HL-60 (cell line): ENCODE data around the gene RXFP3.

Experiments used
- DNase-seq, 2 experiments: peaks; one replicate each; pipeline ENCODE4 v3.0.0-alpha.2; 2010 to 2020; ENCODE audit warnings: low read depth in 1 of 2, low spot score in 1 of 2
- H3K27ac ChIP-seq: fragments of 250-450 bp; sonication (Bioruptor Pico); replicated peaks from 2 replicates; pipeline ENCODE4 v1.5.1; 2020; ENCODE audit warnings: mild to moderate bottlenecking, moderate library complexity
- H3K27me3 ChIP-seq: fragments of 250-450 bp; sonication (Bioruptor Pico); 2 replicates; pipeline ENCODE4 v1.5.1; 2021; ENCODE audit warnings: mild to moderate bottlenecking, moderate library complexity; ENCODE audit not compliant: insufficient read depth, poor library complexity, severe bottlenecking
- H3K4me3 ChIP-seq: replicated peaks from 2 replicates; pipeline ENCODE4 v1.5.1; 2011; ENCODE audit warnings: mild to moderate bottlenecking, control low read depth, low read length; ENCODE audit not compliant: insufficient read depth
- GABPA ChIP-seq: IDR thresholded peaks from 2 replicates; pipeline ENCODE4 v1.6.1; 2012; ENCODE audit warnings: low read depth
- POLR2AphosphoS5 ChIP-seq: IDR thresholded peaks from 2 replicates; pipeline ENCODE4 v1.6.1; 2012; ENCODE audit warnings: low read depth
- SPI1 ChIP-seq: IDR thresholded peaks from 2 replicates; pipeline ENCODE4 v1.6.1; 2012; ENCODE audit warnings: low read depth, mild to moderate bottlenecking, borderline replicate concordance
- TF ChIP-seq, protein P1 (sequence below): IDR thresholded peaks from one replicate; pipeline ENCODE4 v1.5.1; 2011; ENCODE audit warnings: low read length, control low read depth, inconsistent platforms; ENCODE audit not compliant: insufficient read depth
- TF ChIP-seq, protein P2 (sequence below): IDR thresholded peaks from 2 replicates; pipeline ENCODE4 v1.6.1; 2012; ENCODE audit warnings: low read depth; ENCODE audit not compliant: insufficient replicate concordance

RXFP3 gene

DNA sequence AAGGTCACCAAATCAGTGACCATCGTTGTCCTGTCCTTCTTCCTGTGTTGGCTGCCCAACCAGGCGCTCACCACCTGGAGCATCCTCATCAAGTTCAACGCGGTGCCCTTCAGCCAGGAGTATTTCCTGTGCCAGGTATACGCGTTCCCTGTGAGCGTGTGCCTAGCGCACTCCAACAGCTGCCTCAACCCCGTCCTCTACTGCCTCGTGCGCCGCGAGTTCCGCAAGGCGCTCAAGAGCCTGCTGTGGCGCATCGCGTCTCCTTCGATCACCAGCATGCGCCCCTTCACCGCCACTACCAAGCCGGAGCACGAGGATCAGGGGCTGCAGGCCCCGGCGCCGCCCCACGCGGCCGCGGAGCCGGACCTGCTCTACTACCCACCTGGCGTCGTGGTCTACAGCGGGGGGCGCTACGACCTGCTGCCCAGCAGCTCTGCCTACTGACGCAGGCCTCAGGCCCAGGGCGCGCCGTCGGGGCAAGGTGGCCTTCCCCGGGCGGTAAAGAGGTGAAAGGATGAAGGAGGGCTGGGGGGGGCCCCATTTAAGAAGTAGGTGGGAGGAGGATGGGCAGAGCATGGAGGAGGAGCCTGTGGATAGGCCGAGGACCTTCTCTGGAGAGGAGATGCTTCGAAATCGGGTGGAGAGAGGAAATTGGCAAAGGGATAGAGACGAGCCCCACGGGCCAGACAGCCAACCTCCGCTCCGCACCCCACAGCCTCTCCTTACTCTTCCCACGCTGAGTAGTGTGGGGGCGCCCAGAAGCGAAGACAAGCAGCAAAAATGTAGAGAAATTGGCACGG lies 1.7 kb downstream of the RXFP3 start:
- no peak for DNase-seq
- TF ChIP-seq SPI1, result no peak
- no peak for TF ChIP-seq POLR2AphosphoS5
- TF ChIP-seq, protein P1, sequence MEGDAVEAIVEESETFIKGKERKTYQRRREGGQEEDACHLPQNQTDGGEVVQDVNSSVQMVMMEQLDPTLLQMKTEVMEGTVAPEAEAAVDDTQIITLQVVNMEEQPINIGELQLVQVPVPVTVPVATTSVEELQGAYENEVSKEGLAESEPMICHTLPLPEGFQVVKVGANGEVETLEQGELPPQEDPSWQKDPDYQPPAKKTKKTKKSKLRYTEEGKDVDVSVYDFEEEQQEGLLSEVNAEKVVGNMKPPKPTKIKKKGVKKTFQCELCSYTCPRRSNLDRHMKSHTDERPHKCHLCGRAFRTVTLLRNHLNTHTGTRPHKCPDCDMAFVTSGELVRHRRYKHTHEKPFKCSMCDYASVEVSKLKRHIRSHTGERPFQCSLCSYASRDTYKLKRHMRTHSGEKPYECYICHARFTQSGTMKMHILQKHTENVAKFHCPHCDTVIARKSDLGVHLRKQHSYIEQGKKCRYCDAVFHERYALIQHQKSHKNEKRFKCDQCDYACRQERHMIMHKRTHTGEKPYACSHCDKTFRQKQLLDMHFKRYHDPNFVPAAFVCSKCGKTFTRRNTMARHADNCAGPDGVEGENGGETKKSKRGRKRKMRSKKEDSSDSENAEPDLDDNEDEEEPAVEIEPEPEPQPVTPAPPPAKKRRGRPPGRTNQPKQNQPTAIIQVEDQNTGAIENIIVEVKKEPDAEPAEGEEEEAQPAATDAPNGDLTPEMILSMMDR, result no peak
- no peak for TF ChIP-seq GABPA
- TF ChIP-seq, protein P2, sequence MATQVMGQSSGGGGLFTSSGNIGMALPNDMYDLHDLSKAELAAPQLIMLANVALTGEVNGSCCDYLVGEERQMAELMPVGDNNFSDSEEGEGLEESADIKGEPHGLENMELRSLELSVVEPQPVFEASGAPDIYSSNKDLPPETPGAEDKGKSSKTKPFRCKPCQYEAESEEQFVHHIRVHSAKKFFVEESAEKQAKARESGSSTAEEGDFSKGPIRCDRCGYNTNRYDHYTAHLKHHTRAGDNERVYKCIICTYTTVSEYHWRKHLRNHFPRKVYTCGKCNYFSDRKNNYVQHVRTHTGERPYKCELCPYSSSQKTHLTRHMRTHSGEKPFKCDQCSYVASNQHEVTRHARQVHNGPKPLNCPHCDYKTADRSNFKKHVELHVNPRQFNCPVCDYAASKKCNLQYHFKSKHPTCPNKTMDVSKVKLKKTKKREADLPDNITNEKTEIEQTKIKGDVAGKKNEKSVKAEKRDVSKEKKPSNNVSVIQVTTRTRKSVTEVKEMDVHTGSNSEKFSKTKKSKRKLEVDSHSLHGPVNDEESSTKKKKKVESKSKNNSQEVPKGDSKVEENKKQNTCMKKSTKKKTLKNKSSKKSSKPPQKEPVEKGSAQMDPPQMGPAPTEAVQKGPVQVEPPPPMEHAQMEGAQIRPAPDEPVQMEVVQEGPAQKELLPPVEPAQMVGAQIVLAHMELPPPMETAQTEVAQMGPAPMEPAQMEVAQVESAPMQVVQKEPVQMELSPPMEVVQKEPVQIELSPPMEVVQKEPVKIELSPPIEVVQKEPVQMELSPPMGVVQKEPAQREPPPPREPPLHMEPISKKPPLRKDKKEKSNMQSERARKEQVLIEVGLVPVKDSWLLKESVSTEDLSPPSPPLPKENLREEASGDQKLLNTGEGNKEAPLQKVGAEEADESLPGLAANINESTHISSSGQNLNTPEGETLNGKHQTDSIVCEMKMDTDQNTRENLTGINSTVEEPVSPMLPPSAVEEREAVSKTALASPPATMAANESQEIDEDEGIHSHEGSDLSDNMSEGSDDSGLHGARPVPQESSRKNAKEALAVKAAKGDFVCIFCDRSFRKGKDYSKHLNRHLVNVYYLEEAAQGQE, result no peak
- Histone ChIP-seq H3K4me3 (no peak overlapping the region), H3K27ac (no peak overlapping the region), H3K27me3 (peaks cover 30% of the 10 kb centered on the region)

DNA sequence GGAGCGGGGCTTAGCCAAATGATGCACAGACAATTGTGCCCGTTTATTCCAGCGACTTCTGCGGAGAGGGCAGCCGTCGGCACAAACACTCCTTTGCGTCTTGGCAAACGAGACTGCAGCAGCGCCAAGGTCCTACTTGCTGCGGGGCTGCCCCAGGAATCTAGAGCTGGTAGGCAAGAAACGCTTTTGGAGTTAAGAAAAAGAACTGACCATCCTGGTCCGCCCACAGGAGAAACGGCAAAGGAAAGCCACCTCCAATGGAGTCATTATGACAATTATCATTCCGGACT lies 2.3 kb downstream of the RXFP3 start:
- TF ChIP-seq, protein P1, result no peak
- TF ChIP-seq, protein P2, result no peak
- TF ChIP-seq POLR2AphosphoS5, result no peak
- no peak overlapping the region for H3K4me3 ChIP-seq
- no peak overlapping the region for H3K27ac ChIP-seq
- H3K27me3 ChIP-seq, result peaks cover 30% of the 10 kb centered on the region
- DNase-seq, result no peak

DNA sequence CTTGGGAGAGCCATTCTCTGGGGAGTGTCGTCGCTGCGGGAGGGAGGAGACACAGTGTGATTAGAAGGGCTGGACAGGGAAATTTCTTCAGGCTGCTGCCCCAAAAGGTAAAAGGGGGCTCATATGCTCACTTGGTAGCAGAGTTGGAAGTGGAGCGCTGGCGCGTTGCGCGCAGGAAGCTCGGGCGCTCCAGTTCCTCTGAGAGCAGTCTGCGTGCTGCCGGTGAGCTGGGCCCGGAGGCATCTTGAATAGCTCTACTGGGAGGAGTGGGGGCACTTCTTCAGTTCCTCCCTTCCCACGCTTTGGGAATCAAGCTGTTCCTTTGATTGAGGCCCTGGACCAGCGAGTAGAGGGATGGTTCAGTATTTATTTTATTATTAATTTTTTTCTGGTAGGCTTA lies 2.7 kb downstream of the RXFP3 start:
- TF ChIP-seq GABPA (no peak), SPI1 (no peak), POLR2AphosphoS5 (no peak)
- TF ChIP-seq, protein P1, result no peak
- TF ChIP-seq, protein P2, result no peak
- DNase-seq, result no peak
- Histone ChIP-seq H3K27ac (no peak overlapping the region), H3K4me3 (no peak overlapping the region), H3K27me3 (peaks cover 30% of the 10 kb centered on the region)
